Heart right ventricle (tissue), 16 donors: ENCODE results near the gene CLK2. TPM values are rescaled to one million over a fixed set of nuclear protein-coding genes. Genes with fewer than 3 reads are reported as not detected.
A peak's percentile ranks its signal among the peaks of the same experiment; 100 is the strongest.

Source experiments
- ATAC-seq, 8 donors: fragments of 200-7000 bp; cut with Tn5 transposase; one replicate each; pipeline ENCODE4 v1.9.1; 2020; ENCODE audit warnings: mild to moderate bottlenecking in 8 of 8, moderate library complexity in 8 of 8, moderate number of reproducible peaks in 1 of 8
- DNase-seq, 2 donors: peaks; one replicate each; pipeline ENCODE4 v3.0.0-alpha.2; 2020
- H3K27ac ChIP-seq, 10 donors: fragments of 200-600 bp; sonication (generic) in 2 of 10; one replicate each; pipeline versions ENCODE4 v1.5.0 to v1.8.0; 2020 to 2022; ENCODE audit warnings: mild to moderate bottlenecking in 3 of 10
- H3K27me3 ChIP-seq, 7 donors: fragments of 200-600 bp; one replicate each; pipeline ENCODE4 v1.8.0; 2021 to 2022; ENCODE audit warnings: mild to moderate bottlenecking in 2 of 7
- H3K36me3 ChIP-seq, 9 donors: fragments of 200-600 bp; sonication (generic) in 1 of 9; one replicate each; pipeline versions ENCODE4 v1.5.0 to v1.8.0; 2020 to 2022; ENCODE audit warnings: mild to moderate bottlenecking in 2 of 9
- H3K4me1 ChIP-seq, 9 donors: fragments of 200-600 bp; sonication (generic) in 1 of 9; one replicate each; pipeline versions ENCODE4 v1.5.0 to v1.8.0; 2020 to 2022; ENCODE audit warnings: mild to moderate bottlenecking in 4 of 9
- H3K4me3 ChIP-seq, 10 donors: fragments of 200-600 bp; sonication (generic) in 2 of 10; one replicate each; pipeline versions ENCODE4 v1.5.0 to v1.8.0; 2020 to 2022; ENCODE audit warnings: mild to moderate bottlenecking in 7 of 10, moderate library complexity in 2 of 10
- H3K9me3 ChIP-seq, 11 donors: fragments of 200-600 bp in 10 of 11; sonication (generic) in 2 of 11; one replicate each; pipeline versions ENCODE4 v1.5.0 to v1.8.0; 2013 to 2022; ENCODE audit warnings: mild to moderate bottlenecking in 2 of 11, control low read depth in 1 of 11, moderate library complexity in 1 of 11
- CTCF ChIP-seq, 9 donors: fragments of 200-600 bp; sonication (generic) in 2 of 9; IDR thresholded peaks; one replicate each; pipeline versions ENCODE4 v1.5.0 to v1.8.0; 2021 to 2022; ENCODE audit warnings: antibody characterized with exemption in 9 of 9, mild to moderate bottlenecking in 5 of 9, moderate library complexity in 1 of 9
- WGBS, 2 donors: extraction: QIAGEN DNeasy Blood & Tissue Kit; methylation state at CpG; one replicate each; pipeline ENCODE4 v1.1.7; 2013; ENCODE audit warnings: inconsistent platforms in 1 of 2; 5-methylcytosine and 5-hydroxymethylcytosine counted together
- intact Hi-C, 10 donors: fragments of 100-400 bp; cut with DNase I; formaldehyde crosslinking; loops; one replicate each; pipeline versions ENCODE4 v1.11.1 to v1.14.2; 2022
- polyA plus RNA-seq, 2 donors: library from polyadenylated mRNA; stranded (reverse); fragments of 200-250 nt; gene quantifications; one replicate each; pipeline ENCODE4 v1.2.3, GENCODE V29; 2013
- total RNA-seq, 10 donors: library from RNA; stranded (reverse); fragmentation: NEBNext Ultra II Directional in 3 of 10; extraction: Animal tissue kit (Norgen Biotek cat#: 25700) in 3 of 10; gene quantifications; one replicate each; pipeline versions ENCODE4 v1.2.1 to v1.2.4, GENCODE V29; 2021 to 2023
- donor health status: Arrhythmogenic right ventricular cardiomyopathy.
- donor health status: ischemic (EF 13 %, LVEDD 7.1; RV severe dilation, severe dysfunction).
- donor health status: healthy with polysubstance abuse.
- donor health status: DM: no; HTN: yes; CAD: no.
- donor health status: DM: no; HTN: no; CAD: no.
- donor health status: ischemic (EF 25% LVEDD 6.9; RV normal size, moderate dysfunction).
- donor health status: ischemic (EF 25% LVEDD 5.7; RV mildly dilated, moderate dysfunction).
- donor health status: healthy.
- donor health status: DM: yes; HTN: yes; CAD: no.
- donor health status: Ischemic cardiomyopathy.
- donor health status: ischemic (EF 35%, LVEDD 5.7; RV mildly dilated, moderate dysfunction).
- donor health status: nonischemic (EF 11% LVEDD 7.7; RV severe dilation, severe dysfunction).
- donor health status: DM: yes; HTN: yes; CAD: no.
- donor health status: PGD.
- donor health status: ischemic (EF 29% LVEDD 5.4; RV normal size, mild dysfunction).
- donor health status: nonischemic (EF 23%, LVEDD 6.1; RV moderate dilation, normal function).

The CLK2 gene
- total and polyA plus RNA-seq, 12 donors = 12.5 to 47.1 (median 18.0) TPM

- H3K36me3 ChIP-seq = peaks cover 0 to 25% (median 4%) of the 10 kb centered on the region in 9 donors
- peak overlapping the region in 9 of 10 donors; percentile 46 to 84 (median 70) for H3K4me3 ChIP-seq
- H3K27ac ChIP-seq = peak overlapping the region; percentile 71 to 96 (median 92)
- no peak for TF ChIP-seq CTCF (IDR thresholded peaks at IDR 0.05)
- H3K4me1 ChIP-seq = peaks cover 3 to 42% (median 26%) of the 10 kb centered on the region in 9 donors
- intact Hi-C loops = loop anchor here in 1 of 10 donors (5.0 kb wide), 1 partner anchor 347 kb away; no protein-coding TSS in a partner anchor
- WGBS, 2 donors = 62 to 66% methylated on average over 8 of the region's 8 CpGs
- H3K9me3 ChIP-seq = no peaks in the 10 kb centered on the region
- DNase-seq = no peak
- no peaks in the 10 kb centered on the region for H3K27me3 ChIP-seq
- ATAC-seq = no peak
Observed at GRCh38 chr1:155245163-155245524, 28.2 kb downstream of the CLK2 start.

GRCh38 chr1:155244368-155245162 lies 28.7 kb downstream of the CLK2 start:
- ATAC-seq (peak; percentile 91 to 97 (median 96)), DNase-seq (peak; percentile 95 to 99)
- 0% methylated on average over 53 of the region's 53 CpGs for WGBS, 2 donors
- Histone ChIP-seq H3K27me3 (no peaks in the 10 kb centered on the region), H3K4me3 (peak overlapping the region; percentile 27 to 84 (median 69)), H3K4me1 (peaks cover 3 to 47% (median 28%) of the 10 kb centered on the region in 9 donors), H3K36me3 (peaks cover 0 to 30% (median 4%) of the 10 kb centered on the region in 9 donors), H3K9me3 (no peaks in the 10 kb centered on the region), H3K27ac (peak overlapping the region; percentile 71 to 96 (median 92))
- peak in 5 of 9 donors; percentile 24 to 46 (median 39) for TF ChIP-seq CTCF (IDR thresholded peaks at IDR 0.05)
- intact Hi-C loops = loop anchor here in 4 of 10 donors (1.0 to 5.0 kb wide), 3 partner anchors 36 to 348 kb away; partner anchors contain the start of genes MTX1 (in 4 of the 4) and THBS3 (in 3 of the 4)

- DNase-seq = no peak
- Histone ChIP-seq H3K36me3 (peaks cover 0 to 28% (median 0%) of the 10 kb centered on the region in 9 donors), H3K27ac (peak overlapping the region in 7 of 10 donors; percentile 86 to 96 (median 92)), H3K4me1 (peaks cover 3 to 48% (median 28%) of the 10 kb centered on the region in 9 donors), H3K9me3 (no peaks in the 10 kb centered on the region), H3K27me3 (no peaks in the 10 kb centered on the region), H3K4me3 (peak overlapping the region in 7 of 10 donors; percentile 65 to 84 (median 72))
- TF ChIP-seq CTCF (IDR thresholded peaks at IDR 0.05) = no peak
- no peak for ATAC-seq
- intact Hi-C loops = loop anchor here in 3 of 10 donors (5.0 kb wide), 1 partner anchor 36 kb away; the partner anchor contains the start of genes MTX1 (in 3 of the 3) and THBS3 (in 3 of the 3)
- WGBS, 2 donors = 84 to 85% methylated on average over 3 of the region's 3 CpGs
Observed at GRCh38 chr1:155242805-155243358, 30.4 kb downstream of the CLK2 start.

GRCh38 chr1:155241841-155242264 lies 31.5 kb downstream of the CLK2 start:
- no peak for TF ChIP-seq CTCF (IDR thresholded peaks at IDR 0.05)
- ATAC-seq (no peak), DNase-seq (no peak)
- Histone ChIP-seq H3K27ac (peak overlapping the region in 4 of 10 donors; percentile 7 to 71 (median 32)), H3K4me1 (peaks cover 3 to 48% (median 28%) of the 10 kb centered on the region in 9 donors), H3K9me3 (no peaks in the 10 kb centered on the region), H3K4me3 (no peak overlapping the region), H3K36me3 (peaks cover 0 to 28% (median 3%) of the 10 kb centered on the region in 9 donors), H3K27me3 (no peaks in the 10 kb centered on the region)
- 69 to 70% methylated on average over 4 of the region's 4 CpGs for WGBS, 2 donors
- intact Hi-C loops = loop anchor here in 3 of 10 donors (5.0 kb wide), 1 partner anchor 35 kb away; the partner anchor contains the start of genes MTX1 (in 3 of the 3) and THBS3 (in 3 of the 3)
